H1 (cell line): ENCODE data around the gene TSHZ2.
"Not testable (repeated sequence)": the region's sequence is repeated elsewhere in the genome, so short reads cannot be mapped to it uniquely, and the experiment has no call there.

Source experiments
- ASH2L ChIP-seq: fragments of 200-600, 300-600 bp; sonication (generic); IDR thresholded peaks from one replicate; pipeline ENCODE4 v1.7.1; 2017; ENCODE audit warnings: low read length
- EGR1 ChIP-seq: IDR thresholded peaks from 2 replicates; pipeline ENCODE4 v1.6.1; 2011; ENCODE audit warnings: low read depth, low read length, borderline replicate concordance
- EZH2 ChIP-seq: fragments of 200-600 bp; sonication (generic); IDR thresholded peaks from 2 replicates; pipeline ENCODE4 v1.7.1; 2012; ENCODE audit warnings: low read depth, mild to moderate bottlenecking, moderate library complexity, low read length, inconsistent platforms; ENCODE audit not compliant: severe bottlenecking
- TF ChIP-seq, protein P1 (sequence below): IDR thresholded peaks from 2 replicates; pipeline ENCODE4 v1.6.1; 2011; ENCODE audit warnings: low read length, improper control_type of control experiment

DNA sequence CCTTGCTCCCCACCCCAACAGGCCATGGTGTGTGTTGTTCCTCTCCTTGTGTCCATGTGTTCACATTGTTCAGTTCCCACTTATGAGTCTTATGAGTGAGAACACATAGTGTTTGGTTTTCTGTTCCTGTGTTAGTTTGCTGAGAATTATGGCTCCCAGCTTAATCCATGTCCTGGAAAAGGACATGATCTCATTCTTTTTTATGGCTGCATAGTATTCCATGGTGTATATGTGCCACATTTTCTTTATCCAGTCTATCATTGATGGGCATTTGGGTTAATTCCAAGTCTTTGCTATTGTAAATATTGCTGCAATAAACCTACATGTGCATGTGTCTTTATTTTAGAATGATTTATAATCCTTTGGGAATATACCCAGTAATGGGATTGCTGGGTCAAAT is 5.6 kb upstream of the TSHZ2 start:
- TF ChIP-seq EZH2, EGR1, ASH2L: not testable (repeated sequence)
- TF ChIP-seq, protein P1, sequence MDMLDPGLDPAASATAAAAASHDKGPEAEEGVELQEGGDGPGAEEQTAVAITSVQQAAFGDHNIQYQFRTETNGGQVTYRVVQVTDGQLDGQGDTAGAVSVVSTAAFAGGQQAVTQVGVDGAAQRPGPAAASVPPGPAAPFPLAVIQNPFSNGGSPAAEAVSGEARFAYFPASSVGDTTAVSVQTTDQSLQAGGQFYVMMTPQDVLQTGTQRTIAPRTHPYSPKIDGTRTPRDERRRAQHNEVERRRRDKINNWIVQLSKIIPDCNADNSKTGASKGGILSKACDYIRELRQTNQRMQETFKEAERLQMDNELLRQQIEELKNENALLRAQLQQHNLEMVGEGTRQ = not testable (repeated sequence)
